ENCODE measurements around the gene C2orf92.
"Not testable (repeated sequence)": the region's sequence is repeated elsewhere in the genome, so short reads cannot be mapped to it uniquely, and the experiment has no call there.

C2orf92 gene

DNA sequence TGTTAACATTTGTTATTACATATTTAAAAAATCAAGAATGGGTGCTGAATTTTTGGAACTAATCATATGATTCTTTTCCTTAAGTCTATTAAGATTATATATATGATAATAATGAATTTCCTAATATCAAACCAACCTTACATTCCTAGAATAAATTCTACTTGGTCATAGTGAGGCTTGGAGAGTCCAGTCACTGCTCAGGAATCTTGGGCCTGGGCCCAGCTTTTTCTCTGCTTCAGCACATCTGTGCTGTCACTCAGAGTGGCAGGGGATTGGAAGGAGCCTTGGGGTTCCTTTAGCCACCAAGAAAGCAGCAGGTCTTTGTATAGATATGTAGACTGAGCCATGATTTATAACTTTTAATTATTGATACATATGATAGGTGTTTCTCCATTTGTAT lies 24.0 kb downstream of the C2orf92 start:
- no peak for DNase-seq (ENCODE audit: low spot score)

DNA sequence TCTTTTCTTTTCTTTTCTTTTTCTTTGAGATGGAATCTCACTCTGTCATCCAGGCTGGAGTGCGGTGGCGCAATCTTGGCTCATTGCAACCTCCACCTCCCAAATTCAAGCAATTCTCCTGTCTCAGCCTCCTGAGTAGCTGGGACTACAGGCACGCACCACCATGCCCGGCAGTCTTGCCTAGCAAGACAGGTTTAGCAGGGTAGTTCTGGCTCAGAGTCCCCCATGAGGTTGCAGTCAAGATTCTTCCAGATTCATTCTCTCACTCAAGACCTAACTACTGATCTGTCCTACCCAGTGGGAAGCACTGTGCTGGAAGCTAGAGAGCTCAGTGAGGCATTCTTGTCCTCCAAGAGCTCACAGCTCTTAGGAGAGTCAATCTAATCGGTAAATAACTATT lies 26.2 kb downstream of the C2orf92 start:
- no peak for DNase-seq (ENCODE audit: low spot score)

DNA sequence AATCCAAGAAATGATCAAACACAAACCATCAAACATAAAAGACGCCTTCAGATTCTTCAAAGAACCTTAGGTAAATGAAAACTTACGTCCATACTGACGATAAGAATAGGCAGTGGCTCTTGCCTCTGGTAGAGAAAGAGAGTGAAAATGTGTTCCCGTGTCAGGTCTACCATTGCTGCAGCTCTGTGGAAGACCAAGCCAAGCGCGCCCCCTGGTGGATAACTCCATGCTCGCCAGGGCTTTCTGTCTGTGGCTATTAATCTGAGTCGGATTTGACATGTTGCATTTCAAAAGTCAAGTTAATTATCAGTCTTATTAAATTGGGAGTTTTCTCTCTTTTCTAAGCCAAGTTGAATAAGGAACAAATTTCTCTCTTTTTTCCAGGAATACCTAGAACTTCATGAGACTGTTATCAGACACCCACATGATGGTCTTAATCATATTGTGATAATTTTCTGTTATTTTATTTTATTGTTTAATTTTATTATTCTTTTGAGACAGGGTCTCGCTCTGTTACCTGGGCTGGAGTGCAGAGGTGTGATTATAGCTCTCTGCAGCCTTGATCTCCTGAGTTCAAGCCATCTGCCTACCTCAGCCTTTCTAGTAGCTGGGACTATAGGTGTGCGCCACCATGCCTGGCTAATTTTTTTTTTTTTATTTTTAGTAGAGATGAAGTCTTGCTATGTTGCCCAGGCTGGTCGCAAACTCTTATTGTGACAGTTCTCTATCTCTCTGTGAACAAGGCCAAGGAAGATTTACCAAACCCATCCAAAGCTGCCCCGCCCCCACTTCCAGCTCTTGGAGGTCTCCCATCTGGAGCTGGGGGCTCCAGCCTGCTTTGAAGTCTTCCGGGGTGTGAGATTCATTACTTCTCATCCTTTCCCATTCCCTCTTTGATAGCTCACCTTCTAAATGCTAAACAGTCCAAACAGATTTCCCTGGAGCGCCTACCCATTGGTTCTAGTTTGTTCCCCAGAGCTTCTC lies 28.0 kb downstream of the C2orf92 start:
- DNase-seq (ENCODE audit: low spot score) = peak; percentile 80

DNA sequence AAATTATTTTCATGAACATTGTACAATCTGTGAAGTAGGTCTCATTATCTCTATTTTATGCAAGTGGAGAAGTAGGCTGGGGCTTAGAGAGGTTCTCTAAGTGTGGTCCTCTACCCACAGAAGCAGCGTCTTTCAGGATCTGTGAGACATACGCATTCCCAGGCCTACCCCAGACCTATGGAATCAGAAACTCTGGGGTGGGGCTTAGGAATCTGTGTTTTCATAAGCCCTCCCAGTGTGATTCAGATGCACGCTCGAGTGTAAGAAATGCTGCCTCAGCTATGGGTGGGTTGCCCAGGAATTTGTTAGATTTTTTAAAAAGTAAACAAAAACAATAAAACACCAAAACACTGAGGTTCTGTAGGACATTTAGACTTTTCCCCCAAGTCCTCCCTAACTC lies 29.0 kb downstream of the C2orf92 start:
- DNase-seq (ENCODE audit: low spot score) = no peak

DNA sequence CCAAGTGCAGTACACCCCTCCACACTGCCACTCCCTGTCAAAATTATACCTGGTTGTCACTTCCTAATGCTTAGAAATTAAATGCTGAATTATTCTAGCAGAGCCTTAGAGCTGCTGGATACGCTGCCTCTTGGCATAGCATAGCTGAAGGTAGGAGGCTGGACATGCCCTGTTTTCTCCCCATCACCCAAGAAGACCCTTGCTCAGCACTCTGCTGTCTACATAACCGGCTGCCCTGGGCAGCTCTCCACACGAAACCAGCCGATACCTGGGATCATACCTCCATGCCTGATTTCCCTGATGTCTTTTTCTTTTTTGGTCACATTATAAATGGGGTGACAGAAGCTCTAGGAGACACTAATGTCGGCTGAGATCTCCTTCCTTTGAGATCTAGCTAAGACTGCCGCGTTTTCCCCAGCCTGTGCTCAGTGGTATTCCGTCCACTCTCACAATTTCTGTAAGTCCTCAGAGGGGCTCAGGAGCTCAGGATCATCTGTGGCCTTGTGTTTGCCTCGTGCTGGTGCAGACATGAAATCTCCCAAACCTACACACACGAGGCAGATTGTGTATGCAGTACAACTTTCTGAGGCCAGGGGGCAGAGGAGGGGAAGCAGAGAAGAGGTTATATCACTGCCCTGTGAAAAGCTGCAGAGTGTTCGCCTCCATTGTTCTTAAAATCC lies 30.4 kb downstream of the C2orf92 start:
- DNase-seq (ENCODE audit: low spot score) = peak; percentile 68

DNA sequence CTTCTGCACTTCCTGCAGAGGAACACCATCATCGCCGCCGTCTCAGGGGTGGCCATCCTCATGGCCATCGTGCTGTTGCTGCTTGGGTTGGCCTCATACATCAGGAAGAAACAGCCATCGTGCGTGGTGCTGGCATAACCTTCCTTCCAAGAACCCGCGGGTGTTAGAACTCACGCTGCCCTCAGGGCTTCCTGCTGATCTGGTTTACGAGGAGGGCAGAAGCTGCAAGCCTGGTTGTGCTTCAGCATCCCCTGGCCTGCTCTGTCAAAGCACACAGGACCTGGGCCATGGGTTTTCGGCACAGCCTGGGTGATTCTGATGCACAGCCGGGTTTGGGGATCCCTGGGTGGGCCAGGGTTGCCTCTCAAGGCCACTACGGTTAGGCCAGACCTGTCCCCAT lies 31.7 kb downstream of the C2orf92 start:
- DNase-seq (ENCODE audit: low spot score) = no peak

DNA sequence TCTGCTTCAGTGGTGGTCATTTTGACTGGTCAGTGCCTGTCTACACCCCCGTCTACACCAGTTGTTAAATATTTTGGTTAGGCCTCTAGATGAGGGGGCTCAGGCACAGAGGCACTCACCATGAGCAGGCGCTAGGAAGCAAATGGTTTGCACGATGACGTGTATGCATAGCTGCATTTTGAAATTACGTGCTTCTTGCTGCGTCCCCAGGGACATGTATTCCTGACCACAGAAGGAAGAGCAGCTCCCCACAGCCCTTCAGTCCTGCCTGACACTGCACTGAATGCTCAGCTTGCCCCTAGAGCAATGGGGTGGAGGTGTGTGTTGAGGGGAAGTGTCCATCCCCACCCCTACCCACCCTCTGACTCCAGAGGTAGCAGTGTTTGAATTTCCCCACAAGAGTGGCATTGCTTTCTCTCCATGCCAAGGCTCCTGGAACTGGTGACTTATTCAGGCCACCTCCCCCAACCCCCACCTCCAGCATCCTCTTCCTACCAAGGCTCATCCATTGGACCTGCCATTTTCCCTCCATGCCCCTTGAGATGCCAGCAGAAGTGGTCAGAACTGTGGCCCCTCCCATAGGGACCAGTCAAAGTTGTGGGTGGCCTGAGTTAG lies 32.4 kb downstream of the C2orf92 start:
- DNase-seq (ENCODE audit: low spot score) = no peak

DNA sequence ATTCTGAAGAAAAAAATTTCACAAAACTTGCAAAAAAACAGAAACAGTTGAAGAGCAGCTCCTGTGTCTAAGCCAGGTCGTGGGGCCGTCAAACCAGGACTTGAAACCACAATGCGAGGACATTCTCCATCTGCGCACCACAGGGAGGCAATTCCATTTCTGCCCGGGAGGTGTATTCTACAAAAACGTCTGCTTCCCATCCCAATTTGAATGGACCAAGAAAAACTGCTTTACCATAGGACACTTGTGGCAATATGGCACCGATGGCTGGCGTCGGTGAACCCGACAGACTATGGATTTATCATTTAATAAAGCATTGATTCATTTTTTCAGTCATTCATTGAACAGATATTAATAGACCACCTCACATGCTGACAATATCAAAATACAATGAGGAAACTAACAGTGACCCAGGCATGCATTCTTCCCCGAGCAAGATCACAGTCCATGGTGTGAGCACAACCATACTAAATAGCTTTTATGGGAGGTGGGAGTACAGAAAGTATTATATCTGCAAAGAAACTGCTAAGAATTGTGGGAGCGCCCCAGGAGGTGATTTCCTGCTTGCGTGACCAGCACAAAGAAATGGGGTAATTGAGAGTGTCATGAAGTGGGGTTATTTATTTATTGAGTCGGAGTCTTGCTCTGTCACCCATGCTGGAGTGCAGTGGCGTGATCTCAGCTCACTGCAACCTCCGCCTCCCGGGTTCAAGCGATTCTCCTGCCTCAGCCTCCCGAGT lies 33.4 kb downstream of the C2orf92 start:
- no peak for DNase-seq (ENCODE audit: low spot score)

DNA sequence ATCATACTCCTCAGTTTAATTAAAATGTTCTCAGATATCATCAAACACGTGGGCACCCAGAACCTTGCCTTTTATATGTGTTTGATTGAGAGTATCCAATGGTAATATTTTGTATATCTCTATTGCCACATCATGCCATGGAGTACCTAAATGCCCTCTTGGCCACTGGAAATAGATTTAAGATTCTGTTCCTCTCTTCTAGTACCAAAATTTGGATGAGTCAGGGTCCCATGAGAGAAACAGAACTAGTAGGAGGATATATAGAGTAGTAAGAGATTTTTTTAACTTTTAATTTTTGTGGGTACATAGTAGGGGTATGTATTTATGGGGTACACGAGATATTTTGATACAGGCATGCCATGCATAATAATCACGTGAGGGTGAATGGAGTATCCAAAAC lies 34.2 kb downstream of the C2orf92 start:
- no peak for DNase-seq (ENCODE audit: low spot score)

DNA sequence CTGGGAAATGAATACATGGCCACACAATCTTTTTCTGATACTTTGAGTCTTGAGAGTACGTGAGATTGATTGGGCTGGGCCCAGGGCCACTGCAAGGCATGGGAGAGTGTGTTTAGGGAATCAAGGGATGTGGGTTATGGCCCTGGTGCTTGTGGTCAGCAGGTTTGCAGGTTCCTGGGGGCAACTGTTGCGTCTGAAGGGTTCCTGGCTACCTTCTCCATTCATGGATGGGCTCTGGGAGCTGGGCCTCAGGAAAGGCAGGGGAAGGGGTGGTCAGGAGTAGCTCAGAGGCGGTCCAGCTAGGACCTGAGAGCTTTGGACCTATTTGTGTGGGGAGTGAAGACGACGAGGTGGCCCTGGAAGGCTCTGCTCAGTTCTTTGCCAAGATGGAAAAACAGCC lies 35.5 kb downstream of the C2orf92 start:
- no peak for DNase-seq (ENCODE audit: low spot score)

DNA sequence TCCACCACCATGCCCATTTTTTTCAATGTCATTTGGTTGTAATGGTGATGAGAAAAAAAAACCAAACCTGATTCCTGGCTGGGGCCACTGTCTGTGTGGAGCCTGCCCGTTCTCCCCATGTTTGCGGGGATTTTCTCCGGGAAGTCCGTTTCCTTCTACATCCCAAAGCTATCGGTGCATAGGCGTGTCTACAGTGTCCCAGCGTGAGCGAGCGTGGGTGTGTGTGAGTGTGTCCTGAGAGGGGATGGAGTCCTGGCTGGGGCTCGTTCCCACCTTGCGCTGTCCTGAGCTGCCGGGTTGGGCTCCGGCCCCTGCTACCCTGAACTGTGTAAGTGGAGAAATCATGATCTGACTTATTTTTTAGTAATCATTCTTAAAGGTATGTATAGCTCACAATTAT lies 36.6 kb downstream of the C2orf92 start:
- no peak for DNase-seq (ENCODE audit: low spot score)

DNA sequence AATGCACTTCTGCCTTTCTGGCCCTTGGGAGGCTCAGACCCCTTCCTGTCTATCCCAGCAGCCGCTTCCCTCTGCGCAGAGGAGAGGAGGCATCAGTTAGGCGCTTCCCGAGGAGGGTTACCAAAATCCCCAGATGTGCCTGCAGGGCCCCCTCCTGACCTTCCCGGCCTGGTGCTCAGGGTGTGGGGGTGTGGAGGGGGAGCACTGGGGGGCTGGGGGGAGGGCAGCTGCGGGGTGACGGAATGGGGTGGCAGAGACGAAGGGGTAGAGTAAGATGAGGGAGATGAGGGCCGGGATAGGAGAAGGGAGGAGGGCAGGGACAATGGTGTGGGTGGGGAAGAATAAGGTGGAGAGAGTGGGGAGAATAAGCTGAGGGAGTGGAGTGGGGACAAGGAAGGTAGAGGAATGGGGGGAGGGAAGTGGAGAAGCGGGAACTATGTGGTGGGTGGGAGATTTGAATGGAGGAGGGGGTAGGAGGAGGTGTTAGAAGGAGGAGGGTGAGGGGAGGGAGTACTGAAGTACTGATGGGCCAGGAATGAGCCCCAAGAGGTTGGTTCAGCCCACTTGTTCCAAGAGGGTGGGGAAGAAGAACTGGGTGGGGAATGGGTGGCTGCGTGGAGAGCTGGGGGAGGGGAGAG lies 37.3 kb downstream of the C2orf92 start:
- DNase-seq (ENCODE audit: low spot score) = no peak

DNA sequence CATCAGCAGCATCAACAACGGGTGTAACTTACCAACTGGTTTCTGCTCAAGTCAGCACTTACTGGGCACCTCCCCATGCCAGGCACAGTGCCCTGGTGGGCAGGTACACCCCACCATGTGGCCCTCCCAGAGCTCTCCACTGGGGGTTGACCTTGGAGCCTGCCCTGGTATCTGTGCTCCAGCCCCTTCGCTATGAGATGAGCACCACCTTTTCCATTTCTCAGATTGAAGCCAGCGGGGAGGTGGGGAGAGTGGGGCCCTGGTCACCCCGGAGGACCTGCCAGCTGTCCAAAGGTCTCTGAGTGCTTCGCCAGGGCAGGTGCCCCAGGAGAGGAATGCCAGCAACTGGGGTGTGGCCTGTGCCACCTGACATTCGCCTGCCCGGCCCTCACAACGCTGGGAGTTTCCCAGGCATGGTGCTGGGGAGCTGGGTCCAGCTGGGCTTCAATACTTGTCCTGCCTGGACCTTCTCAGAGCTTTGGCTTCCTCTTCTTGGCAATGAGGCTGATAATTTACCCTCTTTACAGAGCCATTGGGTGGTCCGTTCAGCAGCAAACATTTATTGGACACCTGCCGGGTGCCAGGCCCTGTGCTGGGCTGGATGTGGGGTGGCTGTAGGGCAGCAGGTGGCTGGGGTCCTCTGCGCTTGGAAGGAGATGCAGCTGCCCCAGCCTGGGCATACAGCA lies 38.0 kb downstream of the C2orf92 start:
- DNase-seq (ENCODE audit: low spot score) = no peak

DNA sequence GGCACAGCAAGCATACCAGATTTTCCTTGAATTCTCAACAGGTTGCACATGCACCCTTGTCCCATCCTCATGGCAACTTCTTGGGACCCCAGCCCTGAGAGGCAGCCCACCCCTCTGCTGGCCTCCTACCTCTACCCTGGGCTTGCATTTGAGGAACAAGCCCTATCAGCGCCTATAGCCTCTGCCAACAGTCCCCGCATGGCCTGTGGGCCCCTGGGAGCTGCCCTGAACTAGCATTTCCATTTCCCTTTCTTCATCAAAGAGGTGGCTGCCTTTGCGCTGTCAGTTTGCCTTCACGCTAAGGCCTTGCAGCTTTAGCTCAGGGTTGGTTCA lies 38.5 kb downstream of the C2orf92 start:
- no peak for DNase-seq (ENCODE audit: low spot score)

DNA sequence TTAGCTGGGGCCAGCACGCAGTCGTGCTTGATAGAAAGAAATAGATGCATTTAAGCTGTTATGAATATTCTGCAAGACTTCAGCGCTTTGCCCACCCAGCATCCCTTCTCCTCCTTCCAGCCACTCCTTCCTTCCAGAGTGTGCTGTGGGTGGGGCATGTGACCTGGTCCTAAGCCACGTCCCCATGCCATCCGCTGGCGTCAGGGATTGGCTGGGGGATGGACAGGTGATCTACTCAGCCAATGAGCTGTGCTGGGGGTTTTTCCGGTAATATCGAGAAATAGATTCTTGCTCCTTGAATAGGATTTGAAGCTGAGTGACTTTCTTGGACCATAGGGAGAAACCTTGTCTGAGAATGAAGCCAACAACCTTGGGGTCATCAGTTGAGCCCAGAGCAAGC lies 39.1 kb downstream of the C2orf92 start:
- no peak for DNase-seq (ENCODE audit: low spot score)

DNA sequence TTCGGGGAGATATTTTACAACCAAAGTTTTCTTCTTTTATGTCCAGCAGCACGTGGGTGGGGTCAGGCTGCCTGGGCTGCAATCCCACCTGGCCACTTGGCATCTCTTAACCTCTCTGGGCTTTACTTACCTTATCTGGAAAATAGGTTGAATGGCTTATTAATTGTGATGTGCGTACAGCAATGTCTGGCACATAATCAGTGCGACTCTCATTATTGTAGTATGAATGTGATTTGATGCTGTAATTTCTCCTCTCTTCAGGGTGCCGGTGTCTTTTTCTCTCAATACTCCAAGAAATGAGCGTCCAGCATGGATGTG lies 41.8 kb downstream of the C2orf92 start:
- DNase-seq (ENCODE audit: low spot score) = no peak

DNA sequence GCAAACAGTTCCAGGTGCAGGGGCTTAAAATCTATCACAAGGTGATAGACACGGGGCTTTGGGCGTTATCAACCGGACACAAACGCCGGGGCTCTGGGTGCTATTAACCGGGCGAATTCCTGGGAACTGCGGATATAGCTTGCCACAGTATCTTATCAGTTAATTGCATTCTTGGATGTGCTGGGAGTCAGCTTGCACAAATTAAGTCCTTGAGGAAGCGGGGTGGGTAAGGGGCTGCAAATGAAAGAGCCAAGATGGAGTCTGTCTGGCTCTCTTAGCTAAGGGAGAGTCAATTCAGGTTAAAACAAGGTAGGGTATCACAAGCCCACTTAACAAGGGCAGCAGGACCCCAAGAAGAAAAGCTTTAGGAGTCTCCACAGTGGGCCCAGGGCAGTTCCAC lies 42.7 kb downstream of the C2orf92 start:
- not testable (repeated sequence) for DNase-seq (ENCODE audit: low spot score)

DNA sequence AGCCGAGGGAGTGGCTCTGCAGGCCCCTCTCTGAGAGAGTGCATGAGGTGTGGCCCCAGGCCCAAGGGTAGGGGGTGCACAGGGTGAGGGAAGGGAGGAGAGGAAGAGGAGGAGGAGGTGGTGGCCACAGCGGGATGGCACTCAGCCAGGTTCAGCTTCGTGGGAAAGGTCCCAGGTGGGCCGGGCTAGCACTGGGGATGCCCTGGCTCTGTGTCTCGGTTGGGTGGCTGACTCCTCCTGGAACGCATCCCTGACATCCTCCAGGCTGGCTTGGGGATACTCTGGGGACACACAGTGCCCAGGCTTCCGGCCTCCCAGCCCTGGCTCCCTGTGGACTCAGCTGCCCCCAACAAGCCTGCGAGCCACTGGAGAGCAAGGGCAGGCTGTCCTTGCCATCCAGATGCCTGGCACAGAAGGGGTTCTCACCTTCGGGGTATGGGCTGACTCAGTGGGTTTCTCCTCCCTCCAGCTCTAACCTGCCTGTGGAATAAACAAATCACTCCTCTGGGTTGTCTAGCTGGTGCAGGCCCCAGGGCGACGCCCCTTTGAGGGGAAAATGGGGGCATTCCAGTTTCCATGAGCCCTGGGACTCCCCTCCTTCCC lies 43.3 kb downstream of the C2orf92 start:
- no peak for DNase-seq (ENCODE audit: low spot score)

DNA sequence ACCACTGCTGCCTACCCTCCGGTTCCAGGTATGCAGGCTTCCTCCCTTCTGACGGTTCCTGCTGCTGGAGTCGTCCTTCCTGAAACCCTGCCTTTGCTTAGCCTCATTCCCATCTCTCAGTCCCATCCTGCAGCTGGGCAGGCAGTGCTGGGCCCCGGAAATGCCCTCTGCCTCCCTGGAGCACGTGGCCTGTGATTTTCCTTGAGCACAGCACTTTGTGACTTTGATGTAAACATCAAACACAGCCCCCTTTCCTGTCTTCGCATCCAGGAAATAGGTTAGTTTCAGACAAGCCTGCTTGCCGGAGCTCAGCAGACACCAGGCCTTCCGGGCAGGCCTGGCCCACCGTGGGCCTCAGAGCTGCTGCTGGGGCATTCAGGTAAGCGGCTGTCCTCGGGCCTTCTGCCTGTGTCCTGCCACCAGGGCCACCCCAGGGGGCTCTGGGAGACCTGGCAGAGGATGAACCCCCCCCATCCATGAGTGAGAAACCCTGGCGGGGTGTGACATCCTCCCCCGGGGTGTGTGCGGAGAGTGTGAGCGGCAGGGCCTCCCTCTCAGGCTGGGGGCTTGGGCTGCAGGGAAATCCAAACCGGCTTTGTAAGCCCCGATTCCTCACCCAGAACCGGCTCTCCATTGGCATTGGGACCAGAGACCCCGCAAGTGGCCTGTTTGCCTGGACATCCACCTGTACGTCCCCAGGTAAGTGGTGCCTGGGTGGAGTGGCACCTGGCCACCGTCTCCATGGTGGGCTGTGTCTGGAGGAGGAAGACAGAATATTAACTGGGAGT lies 44.0 kb downstream of the C2orf92 start, which contains the start of gene ZAP70:
Gene ZAP70, plus strand, starts transcription at position 281 of the 788 bp plus-strand sequence. CDS start 10,461 bp downstream, outside the sequence.
- no peak for DNase-seq (ENCODE audit: low spot score)

Data from AG08396 (cell line).